ENCODE measurements around the gene GANC.
"Not testable (repeated sequence)": the region's sequence is repeated elsewhere in the genome, so short reads cannot be mapped to it uniquely, and the experiment has no call there.

GANC gene

DNA sequence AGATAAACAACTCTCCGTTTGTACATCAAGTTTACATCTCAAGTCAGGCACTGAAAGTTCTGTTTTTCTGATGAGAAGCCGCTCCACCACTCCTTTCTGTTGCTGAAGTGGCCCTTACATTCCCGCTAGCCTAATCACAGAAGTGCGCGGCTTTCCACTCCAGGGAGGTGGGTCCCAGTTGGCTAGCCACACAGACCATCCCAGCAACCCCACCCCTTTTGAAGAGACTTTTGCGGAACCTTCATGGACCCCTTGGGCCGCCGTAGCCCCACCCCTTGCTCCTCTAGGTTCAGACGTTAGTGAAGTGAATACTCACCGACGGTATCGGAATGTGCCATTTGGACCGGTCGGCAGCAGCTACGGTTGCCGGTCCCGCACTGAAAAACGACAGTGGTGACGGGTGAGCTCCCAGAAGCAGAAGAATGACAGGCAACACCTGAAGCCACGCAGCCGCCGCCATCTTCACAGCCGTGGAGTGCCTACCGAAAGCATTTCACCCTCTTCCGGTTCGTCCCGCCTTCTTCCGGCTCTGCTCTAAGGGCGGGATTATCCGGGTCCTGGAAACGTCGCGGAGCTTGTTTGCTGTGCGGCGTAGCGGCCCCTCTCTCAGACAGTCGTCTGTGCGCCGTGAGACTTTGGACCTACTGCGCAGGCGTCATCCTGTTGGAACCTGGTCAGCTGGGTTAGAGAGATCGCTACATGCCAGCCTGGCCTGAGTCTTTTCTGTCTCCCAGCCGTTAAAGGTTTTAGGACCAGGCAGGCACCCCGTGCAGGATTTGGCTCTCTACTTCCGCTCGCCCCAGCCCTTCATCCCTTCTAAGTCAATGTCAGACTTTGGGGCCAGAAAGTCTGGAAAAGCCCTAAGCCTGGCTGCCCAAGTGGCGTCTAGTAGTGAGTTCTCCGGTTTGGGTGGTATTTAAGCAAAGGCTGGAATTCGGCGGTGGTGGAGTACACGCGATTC is at the start of gene GANC, which contains the start of gene TMEM87A:
Gene GANC, plus strand, starts transcription at position 263 of the 961 bp plus-strand sequence. CDS start 1,281 bp downstream, outside the sequence.
Gene TMEM87A, minus strand, starts transcription at position 495 of the 961 bp plus-strand sequence. Its CDS starts 35 bp downstream, at position 460.
- peak; percentile 95 for DNase-seq

GRCh38 chr15:42226648-42227047 is 46.4 kb upstream of the GANC start:
- DNase-seq, result no peak

DNA sequence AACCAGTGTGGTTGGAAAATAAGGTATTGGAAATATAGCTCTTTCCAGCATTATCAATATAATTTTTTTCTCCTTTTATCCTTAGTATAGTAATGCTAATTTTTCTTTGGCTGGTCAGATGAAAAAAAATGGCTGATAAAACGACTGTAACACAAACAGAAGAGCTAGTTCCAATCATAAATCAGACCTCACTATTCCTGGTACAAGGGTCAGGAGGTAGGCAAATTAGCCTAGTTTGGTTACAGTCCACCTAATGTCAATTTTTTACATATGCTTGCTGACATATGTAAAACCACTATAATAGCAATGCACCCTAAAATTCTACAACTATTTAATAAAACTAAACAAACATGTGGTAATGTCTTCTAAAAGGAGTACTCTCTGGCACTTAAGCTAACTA is 45.0 kb upstream of the GANC start:
- DNase-seq, result no peak

GRCh38 chr15:42228981-42229380 is 44.0 kb upstream of the GANC start:
- DNase-seq, result not testable (repeated sequence)

- no peak for DNase-seq
Observed at GRCh38 chr15:42231088-42231487, 41.9 kb upstream of the GANC start.

GRCh38 chr15:42232606-42233005 is 40.4 kb upstream of the GANC start:
- DNase-seq, result no peak

- DNase-seq, result no peak
Observed at GRCh38 chr15:42233107-42233506, 39.9 kb upstream of the GANC start.

GRCh38 chr15:42239528-42240182 is 33.3 kb upstream of the GANC start:
- no peak for DNase-seq

DNA sequence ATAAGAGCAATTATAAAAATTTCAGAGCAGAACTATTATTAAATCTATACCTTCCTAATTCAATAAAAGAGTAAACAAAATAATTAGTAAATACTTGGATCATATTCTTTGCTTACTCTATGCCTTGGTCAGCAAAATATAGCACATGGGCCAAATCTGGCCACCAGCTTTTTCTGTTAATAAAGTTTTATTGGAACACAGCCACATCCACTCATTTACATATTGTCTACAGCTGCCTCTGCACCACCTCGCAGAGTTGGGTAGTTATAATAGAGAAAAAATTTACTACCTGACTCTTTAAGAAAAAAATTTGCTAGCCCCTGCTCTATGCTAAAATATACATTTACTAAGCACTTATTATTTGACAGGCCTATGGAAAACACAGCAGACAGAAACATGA is 32.2 kb upstream of the GANC start:
- no peak for DNase-seq

DNA sequence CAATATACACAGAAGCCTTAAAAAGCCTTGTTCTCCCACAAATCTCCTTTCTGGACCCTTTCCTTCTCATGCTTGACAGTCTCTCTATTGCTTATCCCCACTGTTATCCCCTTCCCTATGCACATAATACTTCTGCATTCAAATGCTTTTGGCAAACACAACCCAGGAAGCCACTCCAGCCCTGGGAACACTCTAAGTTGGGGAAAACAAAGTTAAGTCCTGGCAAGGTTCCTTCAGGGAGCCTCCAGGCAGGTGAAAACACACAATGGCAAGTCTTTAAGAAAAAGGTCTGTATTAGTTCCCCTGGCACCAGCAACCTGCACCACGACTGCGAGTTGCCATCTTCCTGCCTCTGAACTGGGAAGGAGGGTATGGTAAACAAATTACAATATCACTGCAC is 19.7 kb upstream of the GANC start:
- DNase-seq, result no peak

DNA sequence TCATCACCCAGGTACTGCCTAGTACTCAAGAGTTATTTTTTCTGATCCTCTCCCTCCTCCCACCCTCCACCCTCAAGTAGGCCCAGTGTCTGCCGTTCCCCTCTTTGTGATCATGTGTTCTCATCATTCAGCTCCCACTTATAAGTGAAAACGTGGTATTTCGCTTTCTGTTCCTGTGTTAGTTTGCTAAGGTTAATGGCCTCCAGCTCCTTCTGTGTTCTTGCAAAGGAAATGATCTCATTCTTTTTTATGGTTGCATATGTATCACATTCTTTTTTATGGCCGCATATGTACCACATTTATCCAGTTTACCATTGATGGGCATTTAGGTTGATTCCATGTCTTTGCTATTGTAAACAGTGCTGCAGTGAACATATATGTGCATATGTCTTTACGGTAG is 8.2 kb upstream of the GANC start:
- no peak for DNase-seq

- no peak for DNase-seq
Observed at GRCh38 chr15:42267286-42267685, 5.7 kb upstream of the GANC start.

GRCh38 chr15:42270551-42270950 is 2.5 kb upstream of the GANC start:
- no peak for DNase-seq

DNA sequence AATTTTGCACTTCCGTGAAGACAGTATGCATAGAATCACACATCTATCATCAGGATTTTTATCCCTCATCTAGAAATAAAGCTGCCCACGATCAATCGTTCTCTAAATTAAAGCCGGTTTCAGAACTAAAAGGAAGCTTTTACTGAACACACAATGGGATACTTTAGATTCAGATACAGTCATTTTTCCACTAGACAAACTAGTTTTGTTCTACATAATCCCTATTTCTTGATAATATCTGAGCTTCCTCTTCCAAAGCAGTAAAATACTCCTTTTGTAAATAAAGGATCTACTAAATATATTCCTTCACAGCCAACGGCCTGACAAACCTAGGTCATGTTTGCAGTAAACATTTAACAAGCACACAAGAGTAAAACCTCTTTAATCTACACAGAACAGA is 2.0 kb upstream of the GANC start:
- no peak for DNase-seq

DNA sequence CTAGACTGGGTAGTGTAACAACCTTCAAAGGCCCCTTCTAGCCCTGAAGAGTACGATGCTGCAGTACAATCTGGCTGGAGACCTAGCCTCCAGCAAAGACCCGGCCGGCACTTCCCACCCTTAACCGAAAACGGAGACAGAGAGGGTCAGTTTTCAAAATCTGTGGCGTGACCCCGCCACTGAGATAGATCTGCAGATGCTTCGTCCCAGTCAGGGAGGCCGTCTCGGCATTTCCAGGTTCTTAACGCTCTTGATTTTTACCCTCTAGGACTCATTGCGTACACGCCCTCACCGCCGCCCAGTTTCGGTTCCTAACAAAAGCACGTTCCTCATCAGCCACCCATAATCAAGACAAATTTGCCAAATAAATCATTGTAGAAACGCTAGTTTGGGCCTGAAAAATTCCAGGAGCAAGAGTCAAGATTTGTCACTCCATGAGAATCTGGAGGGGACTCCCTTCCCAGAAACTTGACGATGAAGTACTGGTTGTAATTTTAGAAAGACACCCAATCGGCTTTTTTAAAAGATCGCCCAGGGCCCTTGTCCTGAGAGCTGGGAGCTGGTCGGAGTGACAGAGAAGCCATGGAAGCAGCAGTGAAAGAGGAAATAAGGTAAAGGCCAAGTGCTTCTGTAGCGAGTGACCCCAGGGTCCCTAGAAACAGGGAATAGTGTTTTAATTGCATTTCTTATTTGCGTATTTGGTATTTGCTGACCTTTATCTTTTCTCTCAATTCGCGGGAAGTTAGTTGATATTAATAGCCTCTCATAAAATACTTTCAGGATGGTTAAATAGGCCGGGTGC is 1.1 kb downstream of the GANC start:
- DNase-seq, result peak; percentile 73

- no peak for DNase-seq
Observed at GRCh38 chr15:42274702-42274989, 1.6 kb downstream of the GANC start.

DNA sequence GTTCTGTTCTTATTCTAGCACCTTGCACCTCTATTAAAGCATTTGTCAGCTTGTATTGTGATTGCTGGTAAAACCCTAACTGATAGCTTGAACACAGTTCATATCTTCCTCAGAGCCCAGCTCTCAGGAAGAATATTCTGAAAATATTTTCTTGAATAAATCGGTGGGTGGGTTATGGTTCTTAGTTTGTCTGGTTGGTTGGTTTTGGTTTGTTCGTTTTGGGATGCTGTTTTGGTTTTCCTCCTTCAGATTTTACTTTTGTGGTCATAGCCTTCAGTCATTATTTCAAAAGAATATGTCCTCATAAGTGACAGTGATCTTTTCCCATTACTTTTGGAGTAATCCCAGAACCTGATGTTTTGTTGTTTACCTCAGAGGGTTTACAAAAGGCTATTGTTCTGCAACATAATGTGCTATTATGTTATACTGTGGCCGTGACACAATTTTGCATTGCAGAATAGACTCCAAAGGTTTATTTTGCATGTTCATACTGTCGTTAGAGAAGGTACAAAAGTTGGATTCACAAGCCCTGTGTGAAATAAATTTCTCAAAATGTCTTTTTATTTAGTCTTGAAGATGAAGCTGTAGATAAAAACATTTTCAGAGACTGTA is 2.9 kb downstream of the GANC start:
- no peak for DNase-seq

DNA sequence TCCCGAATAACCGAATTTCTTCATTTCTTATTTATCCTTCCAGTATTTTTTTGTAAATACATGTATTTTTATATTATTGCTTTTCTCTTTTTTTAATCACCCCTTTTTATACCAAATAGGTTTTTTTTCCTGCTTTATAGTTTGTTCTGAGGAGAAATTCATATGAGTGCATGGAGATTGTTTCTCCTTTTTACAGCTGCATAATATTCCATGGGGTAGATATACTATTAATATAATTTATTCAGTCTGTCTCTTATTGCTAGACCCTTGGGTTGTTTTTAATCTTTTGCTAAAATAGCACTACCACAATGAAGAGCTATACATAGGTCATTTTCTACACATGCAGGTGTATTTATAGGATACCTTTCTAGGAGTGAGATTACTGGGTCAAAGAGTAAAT is 3.8 kb downstream of the GANC start:
- no peak for DNase-seq

DNA sequence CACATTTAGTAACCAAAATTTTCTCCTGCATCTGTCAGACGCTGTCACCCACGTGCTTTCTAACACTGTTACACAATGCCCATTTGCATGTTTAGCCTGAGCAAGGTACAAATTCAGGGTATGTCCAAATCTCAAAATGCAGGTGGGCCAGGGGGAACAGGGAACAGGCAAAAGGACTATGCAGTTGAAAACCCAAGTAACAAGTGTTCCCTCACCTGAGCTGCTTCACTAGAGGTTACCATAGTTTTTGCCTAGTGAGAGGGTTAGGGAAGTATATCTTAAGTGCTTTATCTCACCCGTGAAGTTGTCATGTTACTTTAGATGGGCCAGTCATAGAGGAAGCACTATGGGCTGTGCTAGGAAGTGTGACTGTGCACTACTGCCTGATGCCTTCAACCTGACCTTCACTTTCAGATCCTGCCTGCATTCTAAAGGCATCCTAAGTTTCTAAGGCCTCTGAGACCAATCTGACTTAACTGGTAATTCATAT is 6.3 kb downstream of the GANC start:
- no peak for DNase-seq

DNA sequence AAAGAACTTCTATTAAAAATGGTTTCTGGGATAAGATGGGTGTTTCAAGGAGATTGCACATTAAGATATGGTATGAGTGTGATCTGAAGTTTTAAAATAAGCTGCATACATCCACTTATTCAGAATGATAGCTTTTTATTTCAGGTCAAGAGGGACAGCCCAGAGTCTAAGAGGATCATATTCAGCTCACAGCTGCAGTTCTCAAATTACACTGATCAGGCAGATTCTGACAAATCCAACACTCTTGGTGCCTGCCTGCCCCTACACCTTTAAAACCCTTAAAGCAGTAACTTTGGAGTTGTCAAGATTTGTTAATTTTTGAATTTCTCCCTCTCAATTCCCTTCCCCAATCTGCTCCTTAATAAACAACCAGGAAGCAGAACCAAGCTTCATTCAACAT is 9.3 kb downstream of the GANC start:
- no peak for DNase-seq

DNA sequence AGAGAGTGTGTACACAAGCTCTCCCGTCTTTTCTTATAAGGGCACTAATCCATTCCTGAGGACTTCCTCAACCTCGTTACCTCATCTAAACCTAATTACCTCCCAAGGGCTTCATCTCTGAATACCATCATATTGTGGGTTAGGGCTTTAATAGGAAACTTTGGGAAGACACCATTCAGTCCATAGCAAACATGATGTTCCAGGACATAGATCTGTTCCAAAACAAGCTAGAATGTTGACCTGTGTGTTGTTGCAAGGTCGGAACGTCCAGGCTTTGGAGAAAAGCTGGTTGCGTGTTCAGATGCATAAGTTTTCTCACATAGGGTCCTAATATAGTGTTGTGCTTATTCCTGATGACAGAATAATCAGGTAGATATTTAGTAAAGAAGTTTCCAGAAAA is 9.9 kb downstream of the GANC start:
- no peak for DNase-seq

DNA sequence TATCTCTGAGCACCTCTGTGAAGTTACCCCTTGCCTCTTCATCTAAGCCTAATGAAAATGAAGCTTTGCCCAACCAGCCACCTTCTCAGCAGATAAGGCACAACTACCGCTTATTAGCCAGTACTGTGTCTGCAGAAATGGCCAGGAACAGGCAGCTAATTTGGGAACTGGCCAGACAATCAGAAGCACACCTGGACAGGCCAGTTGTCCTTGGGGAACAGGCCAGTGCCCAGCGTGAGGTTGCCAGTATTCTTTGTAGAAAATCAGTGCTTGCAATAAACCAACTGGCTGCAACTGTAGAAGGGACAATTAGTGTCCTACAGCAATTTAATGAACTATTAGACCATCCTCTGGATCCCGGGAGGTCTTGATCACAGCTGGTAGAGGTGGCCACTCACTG is 10.7 kb downstream of the GANC start:
- DNase-seq, result no peak

DNA sequence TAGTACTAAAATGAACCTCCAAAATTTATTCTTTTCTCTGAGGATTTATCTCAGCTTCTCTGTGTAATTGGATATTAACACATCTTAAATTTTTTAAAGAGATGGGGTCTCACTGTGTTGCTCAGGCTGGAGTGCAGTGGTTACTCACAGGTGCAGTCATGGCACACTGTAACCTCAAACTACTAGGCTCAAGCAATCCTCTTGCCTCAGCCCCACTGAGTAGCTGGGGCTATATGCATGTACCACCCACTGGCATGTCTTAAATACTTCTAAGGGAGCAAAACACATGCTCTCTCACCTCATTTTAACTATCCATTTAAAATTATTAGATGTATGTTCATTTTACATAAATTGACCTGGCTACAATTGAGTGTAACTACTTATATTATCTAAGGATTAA is 11.6 kb downstream of the GANC start:
- DNase-seq, result no peak

Measured in activated naive CD4-positive, alpha-beta T cell treated with anti-CD3 and anti-CD28 coated beads, Interleukin-2, amount 50 U/mL, for 16 hours (primary cell).